Measurements from ENCODE around the gene STAM. TPM values are rescaled to one million over a fixed set of nuclear protein-coding genes. Genes with fewer than 3 reads are reported as not detected.

The STAM gene
- total and polyA plus RNA-seq, 7 donors = 5.4 to 19.3 (median 13.7) TPM

- TF ChIP-seq CTCF (IDR thresholded peaks at IDR 0.05) (no peak), EP300 (IDR thresholded peaks at IDR 0.05) (no peak), POLR2AphosphoS5 (IDR thresholded peaks at IDR 0.05) (no peak), POLR2A (IDR thresholded peaks at IDR 0.05) (no peak)
- H3K4me1 ChIP-seq = no peaks in the 10 kb centered on the region
- no peak for DNase-seq
- intact Hi-C loops (cut with DNase I) = no loop called here
- no peaks in the 10 kb centered on the region for H3K36me3 ChIP-seq
- 95 to 96% methylated on average over 3 of the region's 3 CpGs for WGBS, 2 donors
- no peak overlapping the region for H3K27ac ChIP-seq
- H3K9me3 ChIP-seq = no peaks in the 10 kb centered on the region
- H3K4me3 ChIP-seq = no peak overlapping the region
- no peaks in the 10 kb centered on the region for H3K27me3 ChIP-seq
These were observed 99.5 kb downstream of the STAM start for GRCh38 chr10:17743437-17743836.

GRCh38 chr10:17744341-17744861 is 100.5 kb downstream of the STAM start:
- TF ChIP-seq POLR2A (IDR thresholded peaks at IDR 0.05) = no peak
- TF ChIP-seq POLR2AphosphoS5 (IDR thresholded peaks at IDR 0.05) = no peak
- TF ChIP-seq EP300 (IDR thresholded peaks at IDR 0.05) = no peak
- intact Hi-C loops (cut with DNase I) = no loop called here
- Histone ChIP-seq H3K9me3 (no peaks in the 10 kb centered on the region), H3K27me3 (no peaks in the 10 kb centered on the region), H3K4me1 (no peaks in the 10 kb centered on the region), H3K27ac (peak overlapping the region in 1 of 4 donors; percentile 24), H3K36me3 (no peaks in the 10 kb centered on the region), H3K4me3 (no peak overlapping the region)
- no peak for DNase-seq
- 27 to 34% methylated on average over 6 of the region's 6 CpGs for WGBS, 2 donors

- H3K4me3 ChIP-seq = no peak overlapping the region
- 76 to 88% methylated on average over 10 of the region's 10 CpGs for WGBS, 2 donors
- no peaks in the 10 kb centered on the region for H3K36me3 ChIP-seq
- TF ChIP-seq POLR2A (IDR thresholded peaks at IDR 0.05) (no peak), EP300 (IDR thresholded peaks at IDR 0.05) (no peak), POLR2AphosphoS5 (IDR thresholded peaks at IDR 0.05) (no peak), CTCF (IDR thresholded peaks at IDR 0.05) (no peak)
- H3K4me1 ChIP-seq = no peaks in the 10 kb centered on the region
- no peaks in the 10 kb centered on the region for H3K9me3 ChIP-seq
- no peaks in the 10 kb centered on the region for H3K27me3 ChIP-seq
- DNase-seq = no peak
- intact Hi-C loops (cut with DNase I) = no loop called here
- H3K27ac ChIP-seq = no peak overlapping the region
These were observed 104.1 kb downstream of the STAM start for GRCh38 chr10:17747883-17748550.

GRCh38 chr10:17749890-17750289 is 105.9 kb downstream of the STAM start:
- 95 to 96% methylated on average over 8 of the region's 8 CpGs for WGBS, 2 donors
- H3K27ac ChIP-seq = no peak overlapping the region
- intact Hi-C loops (cut with DNase I) = no loop called here
- no peaks in the 10 kb centered on the region for H3K27me3 ChIP-seq
- TF ChIP-seq EP300 (IDR thresholded peaks at IDR 0.05) = no peak
- no peak for TF ChIP-seq POLR2A (IDR thresholded peaks at IDR 0.05)
- TF ChIP-seq CTCF (IDR thresholded peaks at IDR 0.05) = no peak
- TF ChIP-seq POLR2AphosphoS5 (IDR thresholded peaks at IDR 0.05) = no peak
- H3K4me3 ChIP-seq = no peak overlapping the region
- H3K9me3 ChIP-seq = no peaks in the 10 kb centered on the region
- H3K36me3 ChIP-seq = no peaks in the 10 kb centered on the region
- no peak for DNase-seq
- H3K4me1 ChIP-seq = no peaks in the 10 kb centered on the region

GRCh38 chr10:17751781-17752445 is 108.0 kb downstream of the STAM start, which contains the start of gene TMEM236:
Gene TMEM236 (plus strand): TSS chr10:17752201. CDS start chr10:17752296, 95 bp downstream.
- Histone ChIP-seq H3K4me3 (peak within 1 kb of the TSS in 1 of 4 donors; percentile 5), H3K27ac (no peak within 1 kb of the TSS), H3K9me3 (no peaks in the 10 kb centered on the region), H3K4me1 (peaks cover 0 to 2% (median 0%) of the 10 kb centered on the region in 4 donors), H3K27me3 (no peaks in the 10 kb centered on the region), H3K36me3 (no peaks in the 10 kb centered on the region)
- WGBS, 2 donors = 14 to 57% methylated on average over 9 of the region's 9 CpGs
- intact Hi-C loops (cut with DNase I) = no loop called here
- TF ChIP-seq CTCF (IDR thresholded peaks at IDR 0.05) (no peak), POLR2A (IDR thresholded peaks at IDR 0.05) (peak in 1 of 2 donors; percentile 16)
- DNase-seq = no peak
